CD4-positive, alpha-beta T cell treated with Interleukin-10 for 1 hour (primary cell): ENCODE data around the gene PDK2.

Experiments
- DNase-seq: peaks from one replicate; pipeline ENCODE4 v3.0.0-alpha.2; 2020

PDK2 gene

DNA sequence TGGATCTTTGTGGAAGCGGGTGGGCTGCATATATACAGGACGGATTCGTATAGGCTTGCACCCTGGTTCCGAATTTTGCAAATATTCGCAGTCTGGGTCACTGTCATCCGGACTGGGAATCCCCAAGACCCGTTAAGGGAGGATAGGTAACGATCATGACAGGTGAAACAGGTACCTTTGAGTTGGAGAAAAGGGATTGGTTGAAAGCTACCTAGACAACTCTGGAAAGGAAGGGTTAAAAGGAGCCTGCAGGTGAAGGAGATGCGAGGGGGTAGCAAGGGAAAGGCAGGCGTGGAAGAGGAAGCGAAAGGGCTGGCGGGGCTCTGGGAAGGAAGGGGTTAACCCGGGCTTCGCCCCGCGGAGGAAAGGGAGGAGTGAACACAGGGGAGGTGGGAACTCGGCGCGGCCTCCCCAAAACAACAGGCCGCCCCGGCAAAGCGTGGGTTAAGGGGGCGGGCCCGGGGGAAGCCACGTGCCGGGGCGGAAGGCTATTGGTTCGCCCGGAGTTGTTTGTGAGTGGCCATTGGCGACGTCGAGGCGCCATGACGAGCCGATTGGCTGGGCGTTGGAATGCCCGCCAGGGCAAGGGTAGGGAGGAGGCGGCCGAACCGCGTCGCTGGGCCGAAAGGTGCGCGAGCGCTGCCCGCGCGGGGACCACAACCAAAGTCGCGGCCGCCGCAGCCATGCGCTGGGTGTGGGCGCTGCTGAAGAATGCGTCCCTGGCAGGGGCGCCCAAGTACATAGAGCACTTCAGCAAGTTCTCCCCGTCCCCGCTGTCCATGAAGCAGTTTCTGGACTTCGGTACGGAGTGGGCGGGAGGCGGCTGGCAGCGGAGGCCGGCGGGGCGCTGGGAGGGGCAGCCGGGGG, at the start of gene PDK2:
Gene PDK2 (plus strand): TSS at position 599 of the 867 bp plus-strand sequence. CDS start 85 bp downstream, at position 684.
- peak; percentile 97 for DNase-seq

DNA sequence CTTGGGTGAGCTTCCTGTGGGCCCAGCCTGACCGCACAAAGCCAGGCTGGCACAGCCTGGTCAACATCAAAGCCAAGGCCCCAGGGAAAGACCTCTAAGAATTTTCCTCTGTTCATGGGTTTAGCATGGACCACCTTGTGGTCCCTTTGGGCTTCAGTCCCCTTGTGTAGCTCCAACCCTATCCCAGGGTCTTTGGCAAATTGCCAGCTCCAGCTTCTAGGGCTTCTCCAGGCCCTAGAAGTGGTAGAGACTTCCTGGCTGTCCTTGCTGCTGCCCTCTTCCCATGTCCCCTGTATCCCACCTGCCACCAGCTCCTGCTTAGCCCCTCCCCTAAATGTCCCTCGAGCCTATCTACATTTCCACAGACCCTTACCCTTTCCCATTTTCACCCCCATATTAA, 49.0 kb upstream of the PDK2 start:
- no peak for DNase-seq

DNA sequence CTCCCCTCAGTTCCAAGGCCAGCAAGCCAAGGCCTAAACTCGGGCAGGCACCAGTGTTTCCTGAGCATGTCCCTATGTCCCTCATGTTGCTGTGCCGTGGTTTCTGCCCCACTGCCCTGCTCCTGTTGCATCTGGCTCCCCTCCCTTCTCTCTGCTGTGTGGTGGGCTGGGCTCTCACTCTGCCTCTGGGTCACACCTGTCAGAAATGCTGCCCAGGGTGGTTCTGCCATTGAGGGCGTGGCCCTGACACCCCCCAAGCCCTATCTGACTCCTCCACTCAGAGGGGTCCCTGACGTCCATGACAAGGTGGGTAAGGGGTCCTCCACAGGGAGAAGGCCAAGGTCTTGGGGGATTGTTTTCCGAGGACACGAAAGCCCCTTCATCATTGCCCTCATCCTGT, 48.5 kb upstream of the PDK2 start:
- no peak for DNase-seq

DNA sequence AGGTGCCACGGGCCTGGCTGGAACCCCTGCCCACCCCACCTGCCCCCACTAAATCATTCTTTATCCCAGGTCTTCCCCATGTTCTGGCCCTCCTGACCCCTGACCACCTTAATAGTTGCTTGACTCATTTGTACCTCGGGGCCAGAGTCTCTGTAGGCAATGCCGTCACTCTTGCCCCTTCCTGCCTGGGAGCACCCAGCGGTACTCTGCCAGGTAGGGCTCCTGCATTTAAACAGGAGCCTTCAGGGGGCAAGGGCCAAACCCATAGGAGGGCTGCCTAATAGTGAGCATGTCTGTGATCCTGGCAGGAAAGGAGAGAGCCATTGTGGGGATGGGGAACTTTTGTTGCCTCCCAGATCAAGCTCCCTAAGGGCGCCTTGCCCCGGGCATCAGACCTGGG, 48.1 kb upstream of the PDK2 start:
- DNase-seq: no peak

DNA sequence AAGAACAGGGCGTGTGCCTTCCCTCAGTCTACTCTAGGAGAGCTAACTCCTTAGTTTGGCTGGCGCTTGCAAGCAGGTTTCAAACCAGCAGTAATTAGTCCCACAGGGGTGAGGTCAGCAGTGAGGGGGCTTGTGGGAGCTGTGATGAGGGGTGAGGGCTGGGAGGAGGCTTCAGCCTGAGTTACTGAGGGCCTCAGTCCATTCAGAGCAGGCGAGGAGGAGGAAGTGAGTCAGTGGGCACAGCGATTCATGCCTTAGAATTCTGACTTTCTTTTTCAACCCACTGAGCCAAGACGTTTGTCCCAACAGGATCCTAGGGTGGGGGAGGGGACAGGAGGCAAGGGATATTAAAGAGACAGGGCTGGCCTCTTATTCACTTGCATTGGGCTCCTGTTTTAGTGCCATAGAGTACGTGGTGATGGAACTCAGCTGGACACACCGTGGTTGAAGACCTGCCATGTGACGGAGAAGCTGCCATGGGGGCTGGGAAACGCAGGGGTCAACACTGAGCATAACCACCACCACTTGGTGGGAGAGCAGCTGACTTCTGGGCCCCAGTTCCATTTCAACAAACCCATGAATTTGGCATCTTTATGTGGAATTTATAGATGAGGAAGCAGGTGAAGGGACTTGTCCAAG, 47.5 kb upstream of the PDK2 start:
- DNase-seq: no peak

DNA sequence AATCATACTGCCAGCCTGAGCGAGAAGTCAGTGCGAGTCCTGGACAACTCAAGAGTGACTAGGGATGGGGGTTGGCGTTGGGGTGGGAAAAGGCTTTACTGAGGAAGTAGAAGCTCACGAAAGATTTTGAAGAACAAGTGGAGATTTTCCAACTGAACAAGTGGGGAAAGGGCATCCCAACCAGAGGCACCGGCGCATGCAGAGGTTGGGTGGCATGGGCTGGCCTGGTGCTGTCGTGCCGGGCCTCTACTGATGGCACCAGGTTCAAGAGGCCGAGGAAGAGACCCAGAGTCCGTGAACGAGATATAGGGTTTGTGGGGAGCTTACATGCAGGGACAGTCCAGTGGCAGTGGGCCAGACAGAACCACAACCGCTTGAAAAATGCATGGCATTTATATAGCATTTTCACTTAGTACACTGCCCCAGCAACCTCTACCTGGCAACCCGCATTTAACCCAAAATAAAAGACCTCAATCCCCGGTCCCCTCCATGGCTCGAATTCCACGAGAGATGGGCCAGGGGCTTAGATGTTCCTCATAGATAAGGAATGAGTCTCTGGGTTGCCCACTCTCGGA, 46.9 kb upstream of the PDK2 start:
- no peak for DNase-seq

DNA sequence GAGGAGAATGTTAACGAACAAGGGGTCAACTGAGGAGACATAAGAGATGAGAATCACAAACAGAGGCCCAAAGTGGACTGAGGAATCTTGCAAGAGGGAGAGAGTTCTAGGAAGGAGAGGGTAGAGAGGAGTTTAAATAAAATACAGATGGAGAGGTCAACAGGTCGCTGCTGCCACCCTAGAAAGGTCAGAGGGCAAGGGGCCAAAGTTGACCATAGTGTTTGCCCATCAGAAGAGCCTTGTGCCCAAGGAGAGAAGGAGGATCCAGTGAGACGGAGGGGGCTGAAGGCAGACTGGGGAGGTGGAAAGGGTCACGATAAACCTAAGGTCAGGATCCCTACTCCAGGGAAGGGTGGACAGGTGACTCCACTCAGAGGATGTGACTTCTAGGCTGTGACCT, 46.2 kb upstream of the PDK2 start:
- no peak for DNase-seq

DNA sequence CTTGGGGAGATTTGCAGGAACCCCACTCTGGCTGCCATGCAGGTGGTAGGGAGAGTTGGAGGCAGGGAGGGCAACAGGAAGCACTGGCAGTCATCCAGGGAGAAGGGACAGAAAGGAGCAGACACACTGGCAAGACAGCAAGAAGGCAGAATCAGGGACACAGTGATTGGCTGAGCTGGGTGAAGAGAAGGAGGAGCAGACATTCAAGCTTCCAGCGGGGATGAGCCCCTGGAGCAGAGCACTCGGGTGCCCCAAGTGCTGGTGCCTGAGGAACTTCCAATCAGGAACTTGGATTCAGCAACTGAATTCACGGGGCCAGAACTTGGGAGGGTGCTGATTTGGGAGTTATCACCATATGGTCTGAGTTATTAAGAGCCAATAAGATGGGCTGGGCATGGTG, 45.5 kb upstream of the PDK2 start:
- DNase-seq: no peak

DNA sequence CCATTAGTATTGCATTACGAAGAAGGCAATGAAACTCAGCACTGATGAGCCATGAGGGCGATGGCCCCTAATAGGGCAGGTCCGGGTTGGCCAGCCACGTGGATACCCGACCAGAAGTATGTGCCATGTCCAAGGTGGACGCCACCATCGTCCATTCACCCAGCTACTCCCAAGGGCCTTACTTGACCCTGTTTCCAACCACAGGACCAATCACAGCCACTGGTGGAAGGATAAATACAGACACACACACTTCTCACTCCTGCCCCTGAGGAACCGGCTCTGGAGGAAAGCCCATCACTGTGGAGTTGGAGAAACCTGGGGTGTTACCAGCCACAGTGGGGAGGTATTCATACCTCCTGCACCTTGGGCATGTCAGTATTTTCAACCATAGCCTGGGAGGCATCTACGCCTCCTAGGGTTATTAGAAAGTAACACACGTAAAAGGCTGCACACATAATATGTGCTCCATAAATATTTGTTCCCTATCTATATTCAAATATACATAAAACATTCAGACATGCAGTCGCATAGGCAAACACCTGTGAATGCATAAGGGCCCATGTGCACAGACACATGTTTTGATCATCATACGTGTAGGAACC, 44.6 kb upstream of the PDK2 start:
- DNase-seq: no peak

DNA sequence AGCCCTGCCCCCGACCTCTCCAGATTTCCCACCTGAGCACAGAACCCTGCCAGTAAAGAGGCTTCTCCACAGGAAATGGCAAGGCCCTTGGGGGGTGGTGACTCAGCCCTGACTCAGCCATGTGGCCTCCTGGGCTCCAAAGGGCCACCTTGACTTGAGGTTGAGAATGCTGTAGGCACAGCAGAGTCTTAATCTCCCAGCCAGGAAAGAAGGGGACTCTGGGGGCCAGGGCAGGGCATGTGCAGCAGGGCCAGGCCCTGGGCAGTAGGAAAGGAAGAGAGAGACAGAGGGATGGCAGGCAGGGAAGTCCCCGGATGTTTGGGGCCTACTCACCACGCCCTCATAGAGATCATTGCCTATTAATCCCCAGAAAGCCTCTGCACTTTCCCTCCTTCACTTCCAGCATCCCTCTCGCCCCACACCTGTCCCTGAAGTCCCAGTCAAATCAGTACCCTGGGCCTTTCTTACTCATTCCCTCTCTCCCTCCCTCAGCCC, 44.0 kb upstream of the PDK2 start:
- DNase-seq: no peak

DNA sequence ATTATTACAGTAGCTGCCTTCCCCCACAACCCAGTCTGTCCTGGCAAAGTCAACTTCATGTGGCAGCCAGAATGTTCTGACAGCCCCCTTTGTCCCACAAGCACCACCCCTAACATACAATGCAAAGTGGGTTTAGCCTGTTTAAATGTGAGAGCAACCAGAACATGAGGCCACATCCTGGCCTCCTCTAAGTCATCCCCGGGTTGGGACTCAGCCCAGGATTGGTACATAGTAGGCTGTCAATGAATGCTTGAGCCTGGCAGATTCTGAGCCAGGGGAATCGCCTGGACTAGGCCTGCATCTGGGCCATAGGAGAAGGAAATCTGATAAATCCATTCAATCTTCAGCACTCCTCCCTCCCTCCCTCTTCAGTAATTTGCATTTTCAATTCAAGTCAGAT, 43.5 kb upstream of the PDK2 start:
- DNase-seq: no peak

DNA sequence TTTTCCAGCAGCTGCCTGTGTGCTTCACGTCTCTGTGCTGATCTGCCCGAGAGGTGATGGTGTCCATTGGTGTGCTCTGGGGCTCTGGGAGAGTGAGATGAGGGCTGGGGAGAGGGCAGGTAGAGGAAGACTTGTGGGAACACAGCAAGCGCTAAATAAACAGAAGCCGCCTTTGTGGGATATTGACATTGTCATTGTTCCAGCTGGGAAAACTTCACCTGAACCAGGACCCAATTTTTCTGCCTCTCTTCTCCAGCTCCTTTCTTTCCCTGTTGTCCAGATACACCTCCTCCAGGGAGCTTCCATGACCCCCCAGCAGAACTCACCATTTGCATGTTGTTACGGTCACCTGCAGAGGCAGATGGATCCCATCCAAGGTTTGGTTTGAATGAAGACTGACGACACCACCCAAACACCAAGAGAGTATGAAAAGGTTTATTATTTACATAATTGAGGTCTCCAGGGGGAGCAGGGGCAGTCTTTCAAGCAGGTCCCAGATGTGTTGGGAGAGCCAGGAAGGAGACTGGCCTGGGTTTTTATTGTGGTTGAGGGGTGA, 42.8 kb upstream of the PDK2 start:
- DNase-seq: no peak

DNA sequence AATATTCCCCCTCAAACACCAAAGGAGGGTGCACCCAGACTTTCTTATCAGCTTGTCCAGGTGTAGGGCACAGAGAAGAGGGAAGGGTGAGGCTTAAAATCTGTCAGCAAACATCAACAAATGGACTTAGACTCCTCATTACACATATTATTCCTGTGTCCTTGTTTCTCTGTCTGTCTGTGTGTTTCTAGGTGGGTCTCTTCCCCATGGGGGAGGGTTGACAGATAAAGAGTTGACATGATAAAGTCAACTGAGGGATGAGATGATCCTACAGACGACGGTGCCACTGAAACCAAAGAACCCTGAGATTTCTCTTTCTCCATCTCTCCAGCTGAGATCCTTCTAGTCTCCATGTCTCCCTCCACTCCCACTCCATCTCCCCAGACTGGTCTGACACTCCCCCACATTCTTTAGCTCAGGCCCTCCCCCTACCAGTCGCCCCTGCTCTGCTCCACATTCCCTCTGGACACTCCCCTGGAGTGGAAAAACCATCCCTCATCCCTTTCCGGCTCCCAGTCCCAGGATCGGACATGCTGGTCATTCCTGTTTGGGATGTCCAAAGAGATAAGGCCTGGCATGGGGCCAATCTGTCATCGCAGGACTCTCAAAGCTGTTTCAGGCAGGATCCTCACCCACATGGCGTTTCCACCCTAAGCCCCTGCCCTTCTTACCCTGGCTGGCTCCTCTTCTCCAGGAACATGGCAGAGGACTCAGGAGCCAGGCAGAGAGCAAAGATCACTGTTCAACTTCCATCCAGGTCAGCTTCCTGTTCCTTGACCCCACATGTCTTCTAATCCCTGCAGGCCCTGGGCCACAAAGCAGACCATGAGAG, 42.1 kb upstream of the PDK2 start:
- no peak for DNase-seq

DNA sequence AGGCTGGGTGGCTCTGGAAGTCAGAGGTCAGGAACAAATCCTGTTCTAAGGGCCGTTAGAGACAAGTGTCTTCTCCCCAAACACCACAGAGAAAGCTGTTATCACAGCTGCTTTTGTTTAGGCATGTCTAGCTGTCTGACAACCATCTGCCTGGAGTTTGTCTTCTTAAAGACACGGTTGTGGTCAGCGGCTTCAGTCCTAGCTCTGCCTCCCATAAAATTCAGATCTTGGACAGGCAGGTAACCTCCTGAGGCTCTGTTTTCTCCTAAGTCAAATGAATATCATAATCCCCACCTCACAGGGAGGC, 41.5 kb upstream of the PDK2 start:
- DNase-seq: no peak

DNA sequence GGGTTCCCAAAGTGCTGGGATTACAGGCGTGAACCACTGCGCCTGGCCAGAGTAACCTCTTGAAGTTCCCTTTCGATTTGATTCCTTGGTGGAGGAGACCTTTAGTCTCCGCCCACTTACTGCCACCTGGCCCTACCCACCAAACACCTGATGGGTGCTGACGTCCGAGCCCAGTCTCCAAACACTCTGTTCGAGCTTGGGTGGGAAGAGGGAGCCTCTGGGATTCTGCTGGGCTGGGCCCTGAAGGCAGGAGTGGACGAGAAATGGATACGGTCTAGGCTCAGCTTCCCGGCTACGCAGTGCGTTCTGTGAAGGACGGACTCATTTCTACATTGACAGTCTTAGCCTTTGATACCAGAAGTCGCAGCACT, 40.1 kb upstream of the PDK2 start:
- peak; percentile 45 for DNase-seq

DNA sequence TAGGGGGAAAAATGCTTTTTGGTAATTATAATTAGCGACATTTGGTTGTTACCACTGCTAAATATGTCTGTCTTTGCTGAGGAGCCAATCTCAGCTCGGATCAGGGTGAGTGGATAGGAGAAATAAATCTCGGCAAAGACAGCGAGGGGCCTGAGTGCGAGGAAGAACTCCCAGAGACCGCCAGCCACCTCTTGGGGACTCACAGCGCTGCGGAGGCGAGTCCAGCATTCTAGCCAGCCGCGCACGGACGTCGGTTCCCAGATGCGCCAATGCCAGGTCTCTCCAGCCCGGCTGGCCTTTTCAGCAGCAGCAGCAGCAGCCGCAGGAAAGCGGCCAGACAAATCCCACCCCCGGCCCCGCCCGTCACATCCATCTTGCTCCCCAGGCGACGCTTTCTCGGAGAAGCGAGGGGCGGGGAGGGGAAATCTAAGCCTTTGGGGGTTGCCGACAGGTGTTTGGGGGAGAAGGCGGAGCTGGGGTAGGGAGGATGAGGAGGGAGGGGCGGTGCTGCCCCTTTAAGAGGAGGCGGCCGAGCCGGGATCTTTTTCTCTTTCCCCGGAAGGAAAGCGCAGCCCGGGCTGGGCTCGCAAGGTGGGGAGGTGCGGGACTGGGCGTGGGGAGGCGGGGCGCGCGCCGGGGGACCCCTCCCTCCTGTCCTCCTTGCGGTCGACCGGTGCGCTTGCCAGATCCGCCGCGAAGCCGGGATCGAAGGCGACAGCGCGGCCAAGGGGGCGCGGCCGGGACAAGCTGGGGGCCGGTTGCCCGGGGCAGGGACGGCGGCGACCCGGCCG, 39.5 kb upstream of the PDK2 start, which contains the start of gene ITGA3:
Gene ITGA3 (plus strand): TSS at position 685 of the 791 bp plus-strand sequence. CDS start 330 bp downstream, outside the sequence.
- DNase-seq: peak; percentile 71

DNA sequence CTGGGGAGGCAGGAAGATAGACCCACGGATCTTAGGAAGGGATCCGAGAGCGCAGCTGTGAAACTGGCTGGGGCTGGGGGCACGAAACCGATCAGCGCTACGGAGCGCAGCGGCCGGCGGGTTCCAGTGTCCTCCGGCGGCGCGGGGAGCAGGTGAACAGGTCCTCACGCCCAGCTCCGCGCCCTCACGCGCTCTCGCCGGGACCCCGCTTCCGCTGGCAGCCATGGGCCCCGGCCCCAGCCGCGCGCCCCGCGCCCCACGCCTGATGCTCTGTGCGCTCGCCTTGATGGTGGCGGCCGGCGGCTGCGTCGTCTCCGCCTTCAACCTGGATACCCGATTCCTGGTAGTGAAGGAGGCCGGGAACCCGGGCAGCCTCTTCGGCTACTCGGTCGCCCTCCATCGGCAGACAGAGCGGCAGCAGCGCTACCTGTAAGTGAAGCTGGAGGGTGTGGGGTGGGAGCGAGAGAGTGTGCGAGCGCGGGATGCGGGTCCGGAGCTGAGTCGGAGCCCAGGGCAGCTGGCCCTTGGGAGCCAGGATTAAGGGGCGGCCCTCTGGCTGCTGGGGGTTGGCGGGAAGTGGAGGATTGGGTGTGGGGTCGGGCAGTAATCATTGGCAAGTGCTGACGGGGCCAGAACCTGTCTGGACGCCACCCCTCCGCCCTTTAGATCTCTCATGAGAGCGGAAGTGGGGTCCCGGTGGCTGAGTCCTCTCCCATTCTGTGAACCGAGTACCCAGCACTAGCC, 38.8 kb upstream of the PDK2 start:
- DNase-seq: peak; percentile 57

DNA sequence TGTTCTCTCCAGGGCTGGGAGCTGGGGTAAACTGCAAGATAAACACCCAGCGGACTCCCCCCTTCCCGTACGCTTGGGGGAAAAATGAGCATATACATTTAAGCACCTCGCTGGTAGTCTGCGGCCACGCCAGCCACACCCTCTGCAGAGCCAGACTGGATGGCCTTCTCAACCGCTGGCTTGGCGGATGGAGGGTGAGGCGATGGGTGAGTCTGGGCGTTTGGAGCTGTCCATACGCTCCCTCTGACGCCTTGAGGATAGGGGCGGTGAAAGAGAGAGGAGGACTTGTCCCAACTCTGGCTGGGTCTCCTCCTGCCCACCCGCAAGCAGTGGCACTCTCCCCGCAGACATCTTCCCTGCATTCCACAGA, 38.2 kb upstream of the PDK2 start:
- no peak for DNase-seq

DNA sequence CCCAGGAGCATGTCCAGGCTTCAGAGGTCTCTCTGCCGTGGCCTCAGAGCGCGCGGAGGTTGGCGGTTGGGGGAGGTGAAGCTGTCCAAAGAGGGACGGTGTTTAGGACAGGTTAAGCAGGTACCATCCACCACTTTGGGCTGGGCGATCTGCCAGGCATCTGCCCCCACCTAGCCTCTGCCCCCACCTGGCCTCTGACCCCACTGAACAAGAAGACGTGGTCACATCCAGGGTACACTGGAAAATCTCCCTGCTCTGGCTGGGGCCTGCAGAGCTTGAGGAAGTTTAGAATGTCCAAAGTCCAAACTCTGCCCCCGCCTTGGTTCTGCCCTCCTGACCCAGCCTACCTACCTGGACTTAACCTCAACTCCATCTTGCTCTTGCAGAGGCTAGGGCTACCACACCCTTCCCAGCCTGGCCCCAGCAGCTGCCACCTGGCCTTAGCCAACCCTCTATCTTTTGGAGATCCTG, 37.6 kb upstream of the PDK2 start:
- no peak for DNase-seq

DNA sequence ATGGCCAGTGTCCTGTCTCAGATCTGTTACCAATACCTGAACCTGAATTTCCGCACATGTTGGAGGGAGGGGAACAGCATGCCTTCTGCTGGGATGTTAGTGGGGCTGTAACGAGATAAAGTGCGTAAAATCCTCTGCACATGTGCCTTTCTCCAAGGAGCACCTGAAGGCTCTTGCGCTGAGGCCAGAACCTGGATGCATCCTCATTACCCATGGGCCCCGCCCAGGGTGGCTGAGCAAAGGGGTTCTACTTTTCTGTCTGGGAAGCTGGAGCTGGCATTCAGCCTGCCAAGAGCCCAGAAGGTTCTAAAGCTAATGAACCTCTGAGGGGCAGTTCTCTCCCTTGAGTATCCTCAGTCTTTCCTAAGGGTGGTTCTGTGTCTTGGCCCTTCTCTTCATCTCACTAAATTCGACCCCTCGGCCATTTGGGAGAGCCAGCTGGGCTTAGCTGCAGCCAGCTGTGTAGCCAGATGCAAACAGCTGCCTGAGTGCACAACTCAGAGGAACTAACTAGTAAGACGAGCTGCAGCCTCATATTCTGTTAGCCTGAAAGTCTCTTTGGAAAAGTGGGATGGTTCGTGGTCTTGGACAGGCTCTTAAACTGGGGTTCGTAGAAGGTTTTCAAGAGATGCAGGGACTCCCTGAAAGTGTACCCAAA, 36.7 kb upstream of the PDK2 start:
- DNase-seq: no peak
